Daoy (cell line): ENCODE data around the gene GNG13. TPM values are rescaled to one million over a fixed set of nuclear protein-coding genes. Genes with fewer than 3 reads are reported as not detected.
"Not testable (repeated sequence)": the region's sequence is repeated elsewhere in the genome, so short reads cannot be mapped to it uniquely, and the experiment has no call there.

Experiments used
- DNase-seq: peaks from one replicate; pipeline ENCODE4 v3.0.0-alpha.2; 2015; ENCODE audit warnings: low read depth
- total RNA-seq: library from RNA; depleted of rRNA; stranded (reverse); fragments of >200 nt; shearing (Covaris generic); gene quantifications from 2 replicates; pipeline ENCODE4 v1.2.3, GENCODE V29; 2014

Gene GNG13
- total RNA-seq, 1 experiment from 2014 or later, result not detected

GRCh38 chr16:831571-832413, 31.3 kb upstream of the GNG13 start:
- no peak for DNase-seq

GRCh38 chr16:830871-831570, 30.5 kb upstream of the GNG13 start:
- no peak for DNase-seq

- no peak for DNase-seq
Measured at GRCh38 chr16:830107-830870, 29.8 kb upstream of the GNG13 start.

- no peak for DNase-seq
Measured at GRCh38 chr16:828891-829290, 28.4 kb upstream of the GNG13 start.

GRCh38 chr16:827513-827912, 27.0 kb upstream of the GNG13 start:
- DNase-seq, result no peak

- no peak for DNase-seq
Measured at GRCh38 chr16:825341-826061, 25.0 kb upstream of the GNG13 start.

GRCh38 chr16:824601-825000, 24.1 kb upstream of the GNG13 start:
- DNase-seq, result no peak

- DNase-seq, result no peak
Measured at GRCh38 chr16:824194-824593, 23.7 kb upstream of the GNG13 start.

GRCh38 chr16:822909-823297, 22.4 kb upstream of the GNG13 start:
- DNase-seq, result no peak

GRCh38 chr16:822174-822908, 21.8 kb upstream of the GNG13 start:
- DNase-seq, result no peak

GRCh38 chr16:821751-822150, 21.2 kb upstream of the GNG13 start:
- DNase-seq, result no peak

- DNase-seq, result no peak
Measured at GRCh38 chr16:820748-821147, 20.2 kb upstream of the GNG13 start.

GRCh38 chr16:820044-820408, 19.5 kb upstream of the GNG13 start:
- not testable (repeated sequence) for DNase-seq

GRCh38 chr16:819336-820043, 19.0 kb upstream of the GNG13 start:
- DNase-seq, result no peak

- no peak for DNase-seq
Measured at GRCh38 chr16:818592-818991, 18.1 kb upstream of the GNG13 start.

GRCh38 chr16:818132-818531, 17.6 kb upstream of the GNG13 start:
- DNase-seq, result no peak

GRCh38 chr16:817001-817906, 16.7 kb upstream of the GNG13 start:
- no peak for DNase-seq

- DNase-seq, result no peak
Measured at GRCh38 chr16:815861-816260, 15.3 kb upstream of the GNG13 start.

- peak; percentile 63 for DNase-seq
Measured at GRCh38 chr16:814974-815373, 14.4 kb upstream of the GNG13 start.
